NCI-H2196 treated with DMSO at 0.1 percent for 48 hours (cell line): Measurements from ENCODE around the gene ADGRB2.

Source experiments
- DNase-seq: peaks from one replicate; lab custom pipeline; 2025; ENCODE audit not compliant: unreplicated experiment; lab: John Stamatoyannopoulos, UW

The ADGRB2 gene

DNA sequence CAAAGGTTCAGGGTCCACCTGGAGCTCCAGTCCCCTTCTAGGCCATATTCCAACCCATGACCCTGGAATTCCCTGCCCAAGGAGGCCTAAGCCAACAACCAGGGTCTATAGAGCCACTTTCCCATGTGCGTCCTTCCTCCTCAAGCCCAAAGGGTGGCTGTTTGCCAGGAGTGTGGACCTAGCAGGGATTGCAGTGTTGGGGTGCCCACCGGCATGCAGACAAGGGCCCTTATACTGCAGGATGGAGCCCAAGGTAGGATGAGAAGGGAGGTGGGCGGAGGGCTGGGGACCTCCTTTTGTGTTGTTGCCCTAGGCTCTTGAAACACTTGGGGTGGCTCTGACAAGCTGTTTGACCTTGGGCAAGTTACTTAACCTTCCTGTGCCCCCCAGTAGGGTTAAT is 19.7 kb upstream of the ADGRB2 start:
- DNase-seq = no peak

DNA sequence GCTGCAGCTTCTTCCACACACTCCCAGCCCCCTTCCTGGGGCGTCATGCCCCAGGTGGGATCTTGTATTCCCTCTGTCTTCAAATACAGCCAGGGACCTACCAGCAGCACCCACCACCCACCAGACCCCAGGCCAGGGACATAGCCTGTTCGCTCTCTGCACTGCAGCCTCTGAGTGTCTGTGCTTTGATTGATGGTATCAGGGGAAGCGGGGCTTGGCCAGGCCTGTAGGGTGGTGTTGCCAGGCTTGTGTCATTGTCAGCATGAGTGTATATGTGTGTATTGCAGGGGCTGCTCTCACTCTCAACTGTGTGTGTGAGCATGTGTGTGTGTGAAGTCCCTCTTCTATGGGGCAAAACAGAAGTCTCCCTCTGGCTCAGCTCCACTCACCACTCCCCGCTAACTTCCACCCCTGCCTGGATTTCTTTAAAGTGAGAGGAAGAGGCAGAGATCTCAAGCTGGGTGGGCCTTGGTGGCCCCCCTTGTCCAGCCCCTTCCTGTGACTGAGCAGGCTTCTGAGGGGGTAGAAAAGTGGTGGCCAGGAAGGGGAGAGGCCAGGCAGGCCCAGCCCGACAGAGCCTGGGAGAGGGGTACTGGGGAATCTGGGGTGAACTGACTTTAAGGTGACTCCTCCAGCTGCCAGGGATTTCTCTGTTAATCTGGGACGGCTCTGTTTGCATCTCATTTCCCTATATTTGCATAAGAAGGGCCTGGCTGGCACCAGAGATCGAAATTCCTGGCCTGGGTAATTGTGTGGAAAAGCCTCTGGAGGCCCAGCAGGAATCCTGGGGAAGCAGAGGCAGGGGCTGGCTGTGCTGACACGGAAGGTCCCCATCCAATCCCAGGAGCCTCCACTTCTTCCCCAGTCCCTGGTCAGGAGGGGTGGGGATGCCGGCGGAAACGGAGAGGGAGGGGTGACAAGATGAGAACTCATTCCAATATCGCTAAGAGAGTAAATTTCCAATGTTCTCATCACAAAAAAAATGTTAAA is 18.6 kb upstream of the ADGRB2 start:
- no peak for DNase-seq

DNA sequence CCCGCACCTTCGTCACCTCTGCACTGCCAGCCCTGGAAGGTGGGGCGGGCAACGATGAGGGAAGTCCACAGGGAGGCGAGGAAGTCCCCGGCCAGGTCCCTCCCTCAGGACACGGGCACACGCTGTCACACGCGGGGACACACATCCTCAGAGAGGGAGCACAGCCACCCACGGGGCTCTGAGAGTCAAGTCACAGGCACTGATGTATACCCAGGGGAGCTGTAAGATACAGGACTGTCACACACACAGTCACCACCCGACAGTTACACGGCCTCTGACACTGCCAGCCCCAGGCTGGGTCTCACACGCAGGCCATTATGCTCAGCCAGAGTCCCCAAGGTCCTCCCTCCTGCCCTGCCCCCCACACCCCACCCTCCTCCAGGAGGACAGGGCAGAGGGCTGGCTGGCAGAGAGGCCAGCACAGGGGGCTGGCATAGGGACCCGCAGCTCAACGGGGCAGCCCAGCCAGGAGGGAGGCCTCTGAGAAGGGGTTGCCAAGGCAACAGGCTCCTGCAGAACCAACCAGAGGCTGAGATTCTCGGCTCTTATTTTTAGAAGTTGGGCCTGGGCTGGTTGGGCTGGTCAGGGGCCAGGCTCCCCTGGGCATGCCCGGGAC is 17.7 kb upstream of the ADGRB2 start:
- no peak for DNase-seq

DNA sequence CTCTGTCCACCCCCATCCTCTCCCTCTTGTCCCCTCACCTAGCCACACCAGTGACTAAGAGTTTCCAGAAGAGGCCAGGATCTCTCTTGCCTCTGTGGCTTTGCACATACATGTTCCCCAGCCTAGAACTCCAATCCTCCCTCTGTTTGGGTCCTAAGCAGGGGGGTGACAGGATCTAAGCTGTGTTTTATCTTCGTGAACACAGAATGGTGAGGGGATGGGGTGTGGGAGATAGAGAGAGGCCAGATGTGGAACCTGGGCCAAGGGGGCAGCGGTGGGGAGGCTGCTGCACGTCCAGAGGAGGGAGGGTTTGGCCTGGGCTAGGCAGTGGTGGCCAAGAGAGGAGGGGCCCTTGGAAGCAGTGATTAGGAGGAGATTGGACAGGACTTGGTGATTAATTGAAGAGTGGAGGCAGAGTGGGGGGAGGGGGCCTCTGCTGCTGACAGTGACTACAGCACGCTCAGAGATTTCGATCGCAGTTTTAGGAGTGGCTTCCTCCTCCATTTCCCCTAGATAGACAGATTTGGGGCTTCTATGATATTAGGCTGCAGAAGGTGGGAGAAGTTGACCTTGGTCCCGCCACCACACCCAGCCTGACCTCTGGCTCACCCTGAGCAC is 17.1 kb upstream of the ADGRB2 start:
- no peak for DNase-seq

DNA sequence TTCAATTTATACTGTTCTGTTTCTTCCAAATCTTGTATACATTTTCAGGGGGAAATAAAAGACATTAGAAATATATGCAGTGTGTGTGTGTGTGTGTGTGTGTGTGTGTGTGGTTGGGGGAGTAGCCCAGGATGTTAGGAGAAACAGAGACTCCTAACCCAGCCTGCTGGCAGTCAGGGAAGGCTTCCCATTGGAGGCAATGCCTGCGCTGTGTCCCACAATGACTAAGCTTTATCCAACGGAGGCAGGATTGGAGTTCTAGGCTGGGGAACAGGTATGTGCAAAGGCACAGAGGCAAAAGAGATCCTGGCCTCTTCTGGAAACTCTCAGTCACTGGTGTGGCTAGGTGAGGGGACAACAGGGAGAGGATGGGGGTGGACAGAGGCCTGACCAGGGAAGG is 16.5 kb upstream of the ADGRB2 start:
- DNase-seq = no peak

DNA sequence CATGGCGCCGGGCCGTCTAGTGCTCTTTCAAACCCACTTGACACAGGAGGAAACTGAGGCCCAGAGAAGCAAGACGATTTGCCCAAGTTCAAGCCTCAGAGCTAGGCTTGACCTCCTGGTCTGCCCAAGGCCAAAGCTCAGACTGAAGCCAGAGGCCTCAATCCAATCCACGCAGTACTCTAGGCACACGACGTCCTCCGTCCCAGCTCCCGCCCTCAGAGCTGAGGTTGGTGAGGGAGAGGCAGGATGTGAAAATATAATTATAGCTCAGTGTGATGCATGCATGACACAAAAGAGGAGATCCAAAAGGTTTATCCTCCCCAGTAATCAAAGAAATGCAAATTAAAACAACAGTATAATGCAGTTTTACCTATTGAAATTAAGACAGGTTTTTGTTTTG is 15.5 kb upstream of the ADGRB2 start:
- no peak for DNase-seq

DNA sequence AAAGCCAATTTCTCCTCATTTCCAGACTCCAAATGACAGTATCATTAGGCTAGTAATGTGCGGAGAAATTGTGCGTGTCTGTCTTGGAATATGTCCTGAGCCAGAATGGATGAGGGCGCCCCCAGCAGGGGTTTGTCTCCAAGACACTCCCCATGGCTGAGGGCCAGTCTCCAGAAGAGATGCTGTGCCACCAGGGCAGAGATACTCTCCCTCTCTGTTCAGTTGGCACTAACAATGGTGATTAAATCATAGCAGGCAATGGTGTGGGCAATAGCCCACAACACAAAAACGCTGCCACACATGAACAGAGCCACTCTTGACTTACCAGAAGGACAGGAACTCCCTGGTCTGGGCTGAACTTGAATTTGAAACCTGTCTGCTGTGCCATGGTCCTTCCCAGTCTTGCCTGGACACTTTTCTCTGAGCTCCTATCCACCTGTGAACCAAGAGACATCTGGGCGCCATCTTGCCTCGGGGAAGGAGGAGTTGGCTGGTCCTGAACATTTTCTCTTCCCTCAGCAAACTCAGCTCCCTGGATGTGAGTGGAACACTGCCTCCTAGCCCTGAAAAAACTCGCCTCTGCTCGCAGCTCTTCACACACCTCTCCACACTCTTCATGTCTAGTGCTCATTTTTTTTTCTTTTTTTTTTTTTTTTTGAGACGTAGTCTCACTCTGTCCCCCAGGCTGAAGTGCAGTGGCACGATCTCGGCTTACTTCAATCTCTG is 14.8 kb upstream of the ADGRB2 start:
- DNase-seq = no peak

DNA sequence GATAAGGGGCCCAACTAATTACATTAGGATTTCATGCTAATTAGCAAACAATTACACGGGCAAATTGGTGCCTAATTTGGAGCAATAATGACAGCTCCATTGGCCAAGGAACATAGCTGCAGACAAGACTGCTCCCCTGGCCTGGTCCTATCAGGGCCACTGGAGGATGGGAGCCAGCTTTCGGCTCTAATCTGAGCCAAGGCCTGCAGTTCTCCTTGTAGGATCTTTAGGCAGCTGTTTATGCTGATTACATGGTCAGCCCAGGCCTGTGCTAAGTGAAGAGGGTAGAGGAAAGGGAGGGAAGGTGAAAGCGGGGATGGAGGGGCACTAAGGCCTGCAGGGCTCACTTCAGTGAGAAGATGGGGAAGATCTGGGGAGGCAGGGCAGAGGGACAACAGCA is 12.4 kb upstream of the ADGRB2 start:
- DNase-seq = no peak

DNA sequence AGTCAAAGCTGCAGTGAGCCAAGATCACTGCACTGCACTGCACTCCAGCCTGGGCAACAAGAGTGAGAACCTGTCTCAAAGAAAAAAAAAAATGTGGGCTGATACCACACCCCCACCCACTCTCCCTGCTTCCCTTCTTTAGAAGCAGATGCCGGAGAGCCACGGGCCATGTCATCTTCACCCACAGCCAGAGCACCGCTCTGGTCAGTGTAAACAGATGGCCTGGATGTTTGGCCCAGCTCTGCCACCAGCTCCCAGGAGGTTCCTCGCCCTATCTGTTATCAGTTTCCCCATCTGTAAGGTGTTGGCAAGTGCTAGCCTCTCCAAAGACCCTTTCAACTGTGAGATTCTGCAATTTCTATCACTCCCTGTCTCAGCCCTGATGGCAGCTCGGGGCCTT is 11.9 kb upstream of the ADGRB2 start:
- no peak for DNase-seq

DNA sequence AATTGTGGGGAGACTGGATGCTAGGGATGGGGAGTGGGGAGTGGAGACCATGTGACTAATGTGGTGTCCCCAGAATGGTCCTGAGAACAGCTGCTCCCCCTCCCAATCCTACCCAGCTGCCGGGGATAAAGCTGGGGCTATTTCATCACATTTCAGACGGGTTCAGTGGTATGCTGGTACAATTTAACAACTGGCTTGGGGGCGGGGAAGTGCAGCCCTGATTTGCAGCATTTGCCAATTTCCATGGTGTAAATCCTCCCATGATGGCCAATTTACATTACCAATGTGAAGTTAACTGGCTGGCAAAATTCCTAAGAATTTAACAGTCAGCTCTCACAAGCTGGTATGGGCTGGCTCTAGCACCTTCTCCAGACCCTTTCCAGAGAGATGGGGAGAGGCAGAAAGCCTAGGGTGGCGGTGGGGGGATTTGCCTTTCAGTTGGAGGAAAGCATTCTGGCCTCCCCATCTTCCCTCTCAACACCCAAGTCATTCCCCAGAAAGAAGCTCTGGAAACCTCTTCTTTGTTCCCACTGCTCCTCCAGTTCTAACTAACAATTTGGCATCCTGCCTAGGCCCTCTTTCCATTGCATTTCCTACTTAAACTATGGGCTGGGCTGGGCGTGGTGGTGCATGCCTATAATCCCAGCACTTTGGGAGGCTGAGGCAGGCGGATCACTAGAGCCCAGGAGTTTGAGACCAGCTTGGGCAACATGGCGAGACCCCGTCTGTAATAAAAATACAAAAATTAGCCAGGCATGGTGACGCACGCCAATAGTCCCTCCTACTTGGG is 11.3 kb upstream of the ADGRB2 start:
- DNase-seq = no peak

DNA sequence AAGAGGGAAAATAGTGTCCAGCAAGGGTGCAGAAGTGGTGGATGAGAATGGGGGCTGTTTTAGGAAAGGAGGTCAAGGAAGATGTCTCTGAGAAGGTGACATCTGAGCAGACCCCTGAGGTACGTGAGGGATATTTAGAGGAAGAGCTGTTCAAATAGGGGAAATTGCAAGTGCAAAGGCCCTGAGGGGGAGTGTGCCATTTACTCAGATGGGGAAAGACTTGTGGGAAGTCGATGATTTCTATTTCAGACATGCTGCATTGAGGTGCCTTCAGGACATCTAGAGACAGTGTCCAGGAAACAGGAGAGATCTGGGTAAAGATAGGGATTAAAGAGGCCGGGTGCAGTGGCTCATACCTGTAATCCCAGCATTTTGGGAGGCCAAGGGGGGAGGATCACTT is 10.4 kb upstream of the ADGRB2 start:
- no peak for DNase-seq

DNA sequence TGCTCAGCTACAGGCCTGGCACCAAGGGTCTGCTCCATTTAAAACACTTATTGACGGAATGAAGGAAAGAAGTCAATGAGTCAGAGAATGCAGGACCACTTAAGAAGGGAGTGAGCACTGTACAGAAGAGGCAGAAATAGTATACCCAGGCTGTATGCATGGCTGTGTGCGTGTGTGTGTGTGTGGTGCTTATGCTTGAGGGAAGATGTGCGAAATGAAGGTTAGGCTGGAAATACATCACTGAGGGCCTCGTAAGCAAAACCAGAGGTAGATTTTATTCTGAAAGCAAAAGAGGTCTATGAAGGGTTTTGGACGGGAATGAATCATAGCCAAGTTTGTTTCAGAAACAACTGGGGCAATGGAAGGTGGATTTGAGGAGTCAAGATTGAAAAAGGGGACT is 9.7 kb upstream of the ADGRB2 start:
- DNase-seq = no peak

DNA sequence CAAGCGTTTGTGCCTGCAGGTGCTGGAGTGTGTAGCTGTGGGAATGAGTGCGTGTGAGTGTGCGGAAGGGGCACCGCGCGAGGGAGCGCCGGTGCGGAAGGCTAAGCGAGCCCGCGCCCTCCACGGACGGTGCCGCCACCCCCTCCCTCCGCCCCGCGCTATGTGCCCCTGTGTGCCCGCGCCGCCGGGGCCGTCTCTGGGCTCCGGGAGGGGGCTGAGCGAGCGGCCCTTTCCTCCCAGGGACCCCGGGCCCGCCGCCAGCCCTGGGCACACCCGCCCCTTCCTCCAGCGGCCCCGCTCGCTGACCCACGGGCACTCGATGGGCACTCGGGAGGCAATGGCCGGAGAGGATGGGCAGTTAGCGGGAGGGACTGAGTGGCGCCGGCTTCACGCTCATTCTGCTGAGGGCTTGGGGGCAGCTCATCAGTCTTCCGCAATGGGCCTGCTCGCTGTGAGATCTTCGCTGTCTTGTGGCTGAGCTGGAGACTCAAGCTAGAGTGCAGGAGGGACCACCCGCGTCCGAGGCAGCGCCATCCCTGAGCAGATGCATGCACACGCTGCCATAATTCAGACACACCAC is 8.6 kb upstream of the ADGRB2 start:
- DNase-seq = no peak

DNA sequence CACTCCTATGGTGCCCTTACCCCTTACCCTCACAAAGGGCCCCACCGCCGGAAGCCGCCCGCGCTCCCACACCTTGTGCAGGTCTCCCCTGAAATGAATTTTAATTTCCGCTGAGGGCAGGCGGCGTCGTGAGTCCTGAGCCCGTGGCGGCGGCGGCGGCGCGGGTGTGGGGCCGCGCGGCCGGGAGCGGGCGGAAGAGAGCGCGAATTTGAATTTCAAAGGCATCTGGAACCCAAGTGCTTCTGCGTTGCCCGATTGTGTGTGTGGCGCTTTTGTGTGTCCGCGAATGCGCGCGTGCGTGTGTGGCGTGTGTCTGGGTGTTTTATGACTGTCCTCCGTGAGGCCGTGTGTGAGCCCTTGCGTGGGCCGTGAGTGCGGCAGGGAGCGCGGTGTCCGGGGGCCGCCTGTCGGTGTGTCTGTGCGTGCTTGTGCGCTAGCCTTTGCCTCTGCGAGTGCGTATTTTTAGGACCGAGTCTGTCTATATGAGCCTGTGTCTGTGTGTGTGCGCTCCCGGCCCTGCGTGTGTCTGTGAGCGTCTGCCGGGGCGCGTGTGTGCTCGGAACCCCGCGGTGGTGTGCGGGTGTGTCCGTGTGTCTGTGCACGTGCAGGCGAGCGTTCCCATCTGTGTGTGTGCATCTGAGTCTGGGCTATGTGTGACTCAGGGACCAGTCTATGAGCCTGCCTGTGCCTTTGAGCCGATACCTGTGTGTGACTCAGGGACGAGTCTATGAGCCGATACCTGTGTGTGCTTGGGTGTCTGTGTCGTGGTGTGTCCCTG is 7.9 kb upstream of the ADGRB2 start:
- no peak for DNase-seq

DNA sequence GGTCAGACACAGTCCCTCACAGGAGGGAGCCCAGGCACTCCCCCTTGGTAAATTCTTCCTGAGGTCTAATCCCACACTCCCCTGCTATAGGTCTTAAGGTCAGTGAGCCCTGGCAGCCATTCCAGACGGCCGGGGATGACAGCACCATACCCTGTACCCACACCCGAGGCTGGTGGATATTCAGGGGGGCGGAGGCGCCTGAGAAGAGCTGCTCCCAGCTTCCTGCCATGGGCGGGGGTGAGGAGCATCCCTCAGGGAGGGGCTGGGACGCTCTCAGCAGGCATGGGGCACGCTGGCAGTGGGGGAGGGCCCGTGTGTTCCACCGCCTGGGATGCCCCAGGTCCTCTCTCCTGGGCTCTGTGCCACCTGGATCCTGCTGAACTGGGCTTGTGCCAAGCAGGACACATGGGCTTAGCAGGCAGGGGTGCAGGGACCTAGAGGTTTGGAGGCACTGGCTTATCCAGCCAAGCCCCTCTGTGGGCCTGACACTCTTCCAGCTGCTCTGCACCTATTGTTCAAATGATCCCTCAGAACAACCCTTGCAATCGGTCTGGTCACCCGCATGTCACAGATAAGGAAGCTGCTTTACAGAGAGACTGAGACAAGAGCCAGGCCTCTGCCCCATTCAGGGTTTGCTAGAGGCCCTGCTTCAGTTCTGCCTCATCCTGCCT is 5.7 kb upstream of the ADGRB2 start:
- DNase-seq = peak; percentile 66

DNA sequence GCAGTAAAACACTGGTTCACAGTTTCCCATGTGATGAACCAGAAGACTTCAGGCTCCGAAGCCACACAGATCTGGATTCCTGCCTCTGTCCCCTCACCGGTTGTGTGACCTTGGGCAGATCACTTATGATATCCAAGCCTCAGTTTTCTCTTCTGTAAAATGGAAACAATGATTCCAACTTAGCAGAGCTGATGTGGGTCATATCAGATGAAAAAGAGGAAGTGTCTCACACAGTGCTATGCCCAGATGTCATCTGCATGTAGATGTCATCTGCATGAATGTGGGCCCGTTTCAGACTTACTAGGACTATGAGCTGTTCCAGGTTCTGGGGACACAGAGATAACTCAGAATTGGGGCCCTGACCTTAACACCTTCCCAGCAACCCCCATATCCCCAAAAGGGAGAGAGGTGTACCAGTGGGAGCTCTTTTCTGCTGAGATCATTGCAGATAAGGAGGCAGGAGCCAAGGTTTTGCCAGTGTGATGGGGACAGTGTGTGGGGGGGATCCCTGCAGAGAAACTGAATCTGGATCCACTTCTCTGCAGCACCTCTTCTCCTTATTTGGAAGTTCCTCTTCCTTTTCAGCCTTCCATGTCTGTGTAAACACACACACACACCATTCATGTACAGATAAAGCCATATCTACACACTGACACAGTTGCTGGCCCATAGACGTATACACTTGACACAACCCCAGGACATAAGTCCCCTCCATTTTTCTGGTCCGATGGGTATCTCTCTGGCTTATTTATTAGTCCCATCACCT is 5.0 kb upstream of the ADGRB2 start:
- DNase-seq = peak; percentile 27

DNA sequence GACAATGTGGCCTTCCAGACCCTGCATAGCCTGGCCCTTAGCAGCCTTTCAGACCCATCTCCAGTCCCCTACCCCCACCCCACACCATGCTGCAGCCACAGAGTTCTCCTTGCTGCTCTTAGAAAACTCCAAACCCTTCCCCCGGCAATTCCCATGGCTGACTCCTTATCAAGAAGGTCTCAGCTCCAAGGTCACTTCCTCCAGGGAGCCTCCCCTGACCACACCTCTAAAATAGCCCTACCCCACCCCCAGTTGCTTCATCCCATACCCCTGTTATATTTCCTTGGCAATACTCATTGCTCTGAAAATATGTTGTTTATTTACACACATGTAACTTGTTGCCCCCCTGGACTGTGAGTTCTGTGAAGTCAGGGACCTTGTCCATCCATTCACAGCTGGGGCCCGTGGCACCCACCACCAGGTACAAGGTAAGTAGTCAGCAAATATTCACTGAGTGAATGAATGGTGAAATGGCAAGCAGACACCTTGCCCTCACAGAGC is 4.3 kb upstream of the ADGRB2 start:
- DNase-seq = no peak

DNA sequence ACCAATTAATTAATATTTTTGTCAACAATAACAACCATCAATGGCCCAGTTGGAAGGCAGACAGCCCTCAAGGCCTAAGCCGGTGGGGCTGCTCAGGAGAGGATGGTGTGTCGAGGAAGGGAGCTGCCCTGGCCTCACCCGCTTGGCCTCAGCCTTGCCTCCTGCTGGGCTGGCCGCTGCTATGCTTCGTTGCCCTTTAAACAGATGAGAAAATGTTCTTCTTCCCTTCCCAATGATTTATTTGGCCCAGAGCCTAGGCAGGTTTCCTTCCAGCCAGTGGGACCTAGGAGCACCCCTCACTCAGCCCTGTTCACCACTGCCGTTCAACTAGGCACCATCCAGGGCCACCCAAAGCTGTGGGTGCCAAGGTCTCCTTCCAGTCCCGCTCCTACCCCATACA is 3.1 kb upstream of the ADGRB2 start:
- no peak for DNase-seq
